ENCODE data around the gene PALD1.

Gene PALD1

GRCh38 chr10:70590655-70591416 is 112.3 kb downstream of the PALD1 start:
- H3K4me3 ChIP-seq (ENCODE audit: low read depth, low read length) = no peak overlapping the region
- DNase-seq (ENCODE audit: low read depth) = no peak
- TF ChIP-seq CTCF (IDR thresholded peaks at IDR 0.05; ENCODE audit: control insufficient read depth, extremely low read depth, insufficient read depth) = no peak

- no peak for TF ChIP-seq CTCF (IDR thresholded peaks at IDR 0.05; ENCODE audit: control insufficient read depth, extremely low read depth, insufficient read depth)
- H3K4me3 ChIP-seq (ENCODE audit: low read depth, low read length) = no peak overlapping the region
- DNase-seq (ENCODE audit: low read depth) = no peak
These were observed 113.7 kb downstream of the PALD1 start for GRCh38 chr10:70592186-70592735.

- no peak for TF ChIP-seq CTCF (IDR thresholded peaks at IDR 0.05; ENCODE audit: control insufficient read depth, extremely low read depth, insufficient read depth)
- no peak overlapping the region for H3K4me3 ChIP-seq (ENCODE audit: low read depth, low read length)
- no peak for DNase-seq (ENCODE audit: low read depth)
These were observed 114.4 kb downstream of the PALD1 start for GRCh38 chr10:70592746-70593512.

- TF ChIP-seq CTCF (IDR thresholded peaks at IDR 0.05; ENCODE audit: control insufficient read depth, extremely low read depth, insufficient read depth) = no peak
- H3K4me3 ChIP-seq (ENCODE audit: low read depth, low read length) = no peak overlapping the region
- DNase-seq (ENCODE audit: low read depth) = no peak
These were observed 114.9 kb downstream of the PALD1 start for GRCh38 chr10:70593513-70593890.

- TF ChIP-seq CTCF (IDR thresholded peaks at IDR 0.05; ENCODE audit: control insufficient read depth, extremely low read depth, insufficient read depth) = no peak
- no peak for DNase-seq (ENCODE audit: low read depth)
These were observed 115.6 kb downstream of the PALD1 start for GRCh38 chr10:70594161-70594560.

GRCh38 chr10:70595566-70596016 is 117.0 kb downstream of the PALD1 start:
- no peak for TF ChIP-seq CTCF (IDR thresholded peaks at IDR 0.05; ENCODE audit: control insufficient read depth, extremely low read depth, insufficient read depth)
- DNase-seq (ENCODE audit: low read depth) = no peak
- no peak overlapping the region for H3K4me3 ChIP-seq (ENCODE audit: low read depth, low read length)

More at GRCh38 chr10:70594161-70594560, 115.6 kb downstream of the PALD1 start:
- H3K4me3 ChIP-seq (ENCODE audit: low read depth, low read length) = no peak overlapping the region
